ENCODE results near the gene UBXN1.
"Not testable (repeated sequence)": the region's sequence is repeated elsewhere in the genome, so short reads cannot be mapped to it uniquely, and the experiment has no call there.

The UBXN1 gene

GRCh38 chr11:62650283-62650682 is 28.6 kb downstream of the UBXN1 start:
- not testable (repeated sequence) for DNase-seq (ENCODE audit: low spot score); H3K9me3 Mint-ChIP-seq; H3K27me3 Mint-ChIP-seq (ENCODE audit: low read depth); H3K4me3 Mint-ChIP-seq; H3K27ac Mint-ChIP-seq
- Mint-ChIP-seq H3K4me1 (ENCODE audit: low read depth) (peaks cover 18% of the 10 kb centered on the region), H3K36me3 (ENCODE audit: low read depth) (peaks cover 26% of the 10 kb centered on the region)

GRCh38 chr11:62649486-62649885 is 29.4 kb downstream of the UBXN1 start:
- no peaks in the 10 kb centered on the region for H3K27me3 Mint-ChIP-seq (ENCODE audit: low read depth)
- peaks cover 19% of the 10 kb centered on the region for H3K4me1 Mint-ChIP-seq (ENCODE audit: low read depth)
- DNase-seq (ENCODE audit: low spot score), result no peak
- H3K4me3 Mint-ChIP-seq, result no peak overlapping the region
- H3K36me3 Mint-ChIP-seq (ENCODE audit: low read depth), result peaks cover 29% of the 10 kb centered on the region
- H3K27ac Mint-ChIP-seq, result no peak overlapping the region
- no peaks in the 10 kb centered on the region for H3K9me3 Mint-ChIP-seq

- no peak overlapping the region for H3K27ac Mint-ChIP-seq
Measured at GRCh38 chr11:62648967-62649364, 29.9 kb downstream of the UBXN1 start.

GRCh38 chr11:62648185-62648966 is 30.5 kb downstream of the UBXN1 start:
- peaks cover 14% of the 10 kb centered on the region for H3K4me1 Mint-ChIP-seq (ENCODE audit: low read depth)
- no peaks in the 10 kb centered on the region for H3K9me3 Mint-ChIP-seq
- no peak overlapping the region for H3K27ac Mint-ChIP-seq
- DNase-seq (ENCODE audit: low spot score), result no peak
- H3K36me3 Mint-ChIP-seq (ENCODE audit: low read depth), result peaks cover 32% of the 10 kb centered on the region
- no peaks in the 10 kb centered on the region for H3K27me3 Mint-ChIP-seq (ENCODE audit: low read depth)
- no peak overlapping the region for H3K4me3 Mint-ChIP-seq

More at GRCh38 chr11:62648967-62649364, 29.9 kb downstream of the UBXN1 start:
- H3K9me3 Mint-ChIP-seq, result no peaks in the 10 kb centered on the region
- no peak for DNase-seq (ENCODE audit: low spot score)
- peaks cover 17% of the 10 kb centered on the region for H3K4me1 Mint-ChIP-seq (ENCODE audit: low read depth)
- peaks cover 33% of the 10 kb centered on the region for H3K36me3 Mint-ChIP-seq (ENCODE audit: low read depth)
- no peak overlapping the region for H3K4me3 Mint-ChIP-seq
- no peaks in the 10 kb centered on the region for H3K27me3 Mint-ChIP-seq (ENCODE audit: low read depth)

GRCh38 chr11:62647609-62648005 is 31.3 kb downstream of the UBXN1 start:
- Mint-ChIP-seq H3K27me3 (ENCODE audit: low read depth) (no peaks in the 10 kb centered on the region), H3K27ac (no peak overlapping the region)

GRCh38 chr11:62646825-62647608 is 31.9 kb downstream of the UBXN1 start:
- peaks cover 33% of the 10 kb centered on the region for H3K36me3 Mint-ChIP-seq (ENCODE audit: low read depth)
- no peaks in the 10 kb centered on the region for H3K9me3 Mint-ChIP-seq
- H3K27me3 Mint-ChIP-seq (ENCODE audit: low read depth), result no peaks in the 10 kb centered on the region
- DNase-seq (ENCODE audit: low spot score), result no peak
- H3K4me3 Mint-ChIP-seq, result peak overlapping the region; percentile 99
- peak overlapping the region; percentile 97 for H3K27ac Mint-ChIP-seq
- H3K4me1 Mint-ChIP-seq (ENCODE audit: low read depth), result peaks cover 13% of the 10 kb centered on the region

More at GRCh38 chr11:62647609-62648005, 31.3 kb downstream of the UBXN1 start:
- Mint-ChIP-seq H3K4me1 (ENCODE audit: low read depth) (peaks cover 15% of the 10 kb centered on the region), H3K4me3 (no peak overlapping the region), H3K36me3 (ENCODE audit: low read depth) (peaks cover 34% of the 10 kb centered on the region), H3K9me3 (no peaks in the 10 kb centered on the region)
- no peak for DNase-seq (ENCODE audit: low spot score)

- Mint-ChIP-seq H3K36me3 (ENCODE audit: low read depth) (peaks cover 33% of the 10 kb centered on the region), H3K4me3 (peak within 1 kb of the TSS; percentile 99), H3K27ac (peak within 1 kb of the TSS; percentile 97)
Measured at GRCh38 chr11:62645946-62646824, 32.7 kb downstream of the UBXN1 start, which contains the start of gene GANAB. Gene GANAB, minus strand, starts transcription at chr11:62646613. Its CDS starts 14 bp downstream, at chr11:62646599.

GRCh38 chr11:62645671-62645945 is 33.3 kb downstream of the UBXN1 start:
- Mint-ChIP-seq H3K4me3 (peak overlapping the region; percentile 99), H3K27ac (peak overlapping the region; percentile 97), H3K27me3 (ENCODE audit: low read depth) (no peaks in the 10 kb centered on the region), H3K9me3 (no peaks in the 10 kb centered on the region), H3K36me3 (ENCODE audit: low read depth) (peaks cover 36% of the 10 kb centered on the region), H3K4me1 (ENCODE audit: low read depth) (peaks cover 21% of the 10 kb centered on the region)
- no peak for DNase-seq (ENCODE audit: low spot score)

More at GRCh38 chr11:62645946-62646824, 32.7 kb downstream of the UBXN1 start, which contains the start of gene GANAB:
- H3K27me3 Mint-ChIP-seq (ENCODE audit: low read depth), result no peaks in the 10 kb centered on the region
- DNase-seq (ENCODE audit: low spot score), result peak; percentile 99
- no peaks in the 10 kb centered on the region for H3K9me3 Mint-ChIP-seq
- H3K4me1 Mint-ChIP-seq (ENCODE audit: low read depth), result peaks cover 18% of the 10 kb centered on the region

GRCh38 chr11:62644220-62644619 is 34.7 kb downstream of the UBXN1 start:
- peaks cover 37% of the 10 kb centered on the region for H3K36me3 Mint-ChIP-seq (ENCODE audit: low read depth)
- DNase-seq (ENCODE audit: low spot score), result no peak
- no peaks in the 10 kb centered on the region for H3K9me3 Mint-ChIP-seq
- H3K4me3 Mint-ChIP-seq, result peak overlapping the region; percentile 27
- peaks cover 28% of the 10 kb centered on the region for H3K4me1 Mint-ChIP-seq (ENCODE audit: low read depth)
- H3K27me3 Mint-ChIP-seq (ENCODE audit: low read depth), result no peaks in the 10 kb centered on the region
- no peak overlapping the region for H3K27ac Mint-ChIP-seq

GRCh38 chr11:62632492-62632891 is 46.4 kb downstream of the UBXN1 start:
- Mint-ChIP-seq H3K4me1 (ENCODE audit: low read depth) (peaks cover 16% of the 10 kb centered on the region), H3K27me3 (ENCODE audit: low read depth) (no peaks in the 10 kb centered on the region), H3K36me3 (ENCODE audit: low read depth) (peaks cover 76% of the 10 kb centered on the region), H3K27ac (no peak overlapping the region), H3K4me3 (no peak overlapping the region), H3K9me3 (no peaks in the 10 kb centered on the region)
- no peak for DNase-seq (ENCODE audit: low spot score)

GRCh38 chr11:62627713-62628112 is 51.2 kb downstream of the UBXN1 start:
- Mint-ChIP-seq H3K4me1 (ENCODE audit: low read depth) (peaks cover 4% of the 10 kb centered on the region), H3K9me3 (no peaks in the 10 kb centered on the region), H3K27ac (peak overlapping the region; percentile 62), H3K27me3 (ENCODE audit: low read depth) (no peaks in the 10 kb centered on the region), H3K36me3 (ENCODE audit: low read depth) (peaks cover 72% of the 10 kb centered on the region), H3K4me3 (no peak overlapping the region)
- DNase-seq (ENCODE audit: low spot score), result no peak

All from T-helper 2 cell treated with Interferon-gamma antibody and Interleukin-4, amounts not matched to agents 5 μg/mL and 100 μg/mL, for 36 hours (primary cell).